Endothelial cell (in vitro differentiated cells): Measurements from ENCODE around the gene AKAP7. TPM values are rescaled to one million over a fixed set of nuclear protein-coding genes. Genes with fewer than 3 reads are reported as not detected.

Experiments used
- DNase-seq: peaks from one replicate; pipeline ENCODE4 v3.0.0; 2021; ENCODE audit warnings: low spot score
- H3K27ac Mint-ChIP-seq: one replicate; pipeline ENCODE4 v1.8.0; 2021; ENCODE audit warnings: mixed read lengths, inconsistent platforms; ENCODE audit not compliant: unreplicated experiment
- H3K27me3 Mint-ChIP-seq: one replicate; pipeline ENCODE4 v1.8.0; 2021; ENCODE audit warnings: mild to moderate bottlenecking, moderate library complexity, mixed read lengths, inconsistent platforms; ENCODE audit not compliant: unreplicated experiment
- H3K36me3 Mint-ChIP-seq: one replicate; pipeline ENCODE4 v1.8.0; 2021; ENCODE audit warnings: mild to moderate bottlenecking, low read depth, mixed read lengths, inconsistent platforms; ENCODE audit not compliant: unreplicated experiment
- H3K4me1 Mint-ChIP-seq: one replicate; pipeline ENCODE4 v1.8.0; 2021; ENCODE audit warnings: mild to moderate bottlenecking, mixed read lengths, inconsistent platforms; ENCODE audit not compliant: unreplicated experiment
- H3K4me3 Mint-ChIP-seq: one replicate; pipeline ENCODE4 v1.8.0; 2021; ENCODE audit warnings: mild to moderate bottlenecking, mixed read lengths, inconsistent platforms; ENCODE audit not compliant: unreplicated experiment
- H3K9me3 Mint-ChIP-seq: one replicate; pipeline ENCODE4 v1.8.0; 2021; ENCODE audit warnings: mixed read lengths, inconsistent platforms; ENCODE audit not compliant: unreplicated experiment
- total RNA-seq: library from RNA; stranded (reverse); fragmentation: NEBNext Ultra II Directional; extraction: Animal tissue kit (Norgen Biotek cat#: 25700); gene quantifications from one replicate; pipeline ENCODE4 v1.2.1, GENCODE V29; 2021; ENCODE audit not compliant: unreplicated experiment
- TF ChIP-seq, protein P1 (sequence below): fragments of 200-600 bp; sonication (generic); IDR thresholded peaks from one replicate; pipeline ENCODE4 v1.5.0; 2021; ENCODE audit warnings: antibody characterized with exemption; ENCODE audit not compliant: unreplicated experiment

AKAP7 gene
- total RNA-seq, 1 donor from 2014 or later: 5.2 TPM

DNA sequence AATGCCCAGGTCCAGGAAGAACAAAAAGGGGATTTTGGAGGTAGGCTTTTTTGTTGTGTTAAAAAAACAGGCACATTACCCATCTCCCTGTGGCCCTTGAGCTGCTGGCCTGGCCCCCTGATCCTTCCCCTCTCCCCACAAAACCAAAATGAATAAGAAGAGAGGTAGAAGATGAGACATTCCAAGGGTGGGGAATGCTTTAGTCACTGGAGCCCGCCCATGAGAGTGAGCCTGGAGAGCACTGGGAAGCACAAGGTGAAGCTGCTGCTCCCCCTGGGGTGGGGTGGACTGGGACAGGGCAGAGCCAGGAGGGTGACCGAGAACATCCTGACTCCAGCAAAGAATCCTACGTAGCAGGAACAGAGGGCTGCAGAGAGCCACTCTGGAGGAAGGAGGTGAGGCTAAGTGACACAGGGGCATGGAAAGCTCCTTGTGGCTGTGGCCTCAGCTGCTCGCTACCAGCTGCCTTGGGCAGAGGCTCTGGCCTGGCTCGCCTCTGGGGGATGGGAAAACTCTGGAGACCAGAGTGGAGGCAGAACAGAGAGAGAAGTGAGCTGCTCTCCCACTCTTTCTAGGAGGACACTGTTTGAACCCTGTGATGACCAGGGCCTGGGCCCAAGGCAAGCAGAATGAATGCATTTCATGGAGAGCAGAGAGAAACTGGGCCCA, 48.3 kb downstream of the AKAP7 start:
- Mint-ChIP-seq H3K4me3 (no peak overlapping the region), H3K36me3 (peaks cover 10% of the 10 kb centered on the region), H3K27ac (no peak overlapping the region), H3K9me3 (no peaks in the 10 kb centered on the region), H3K4me1 (peaks cover 5% of the 10 kb centered on the region), H3K27me3 (peaks cover 4% of the 10 kb centered on the region)
- TF ChIP-seq, protein P1, sequence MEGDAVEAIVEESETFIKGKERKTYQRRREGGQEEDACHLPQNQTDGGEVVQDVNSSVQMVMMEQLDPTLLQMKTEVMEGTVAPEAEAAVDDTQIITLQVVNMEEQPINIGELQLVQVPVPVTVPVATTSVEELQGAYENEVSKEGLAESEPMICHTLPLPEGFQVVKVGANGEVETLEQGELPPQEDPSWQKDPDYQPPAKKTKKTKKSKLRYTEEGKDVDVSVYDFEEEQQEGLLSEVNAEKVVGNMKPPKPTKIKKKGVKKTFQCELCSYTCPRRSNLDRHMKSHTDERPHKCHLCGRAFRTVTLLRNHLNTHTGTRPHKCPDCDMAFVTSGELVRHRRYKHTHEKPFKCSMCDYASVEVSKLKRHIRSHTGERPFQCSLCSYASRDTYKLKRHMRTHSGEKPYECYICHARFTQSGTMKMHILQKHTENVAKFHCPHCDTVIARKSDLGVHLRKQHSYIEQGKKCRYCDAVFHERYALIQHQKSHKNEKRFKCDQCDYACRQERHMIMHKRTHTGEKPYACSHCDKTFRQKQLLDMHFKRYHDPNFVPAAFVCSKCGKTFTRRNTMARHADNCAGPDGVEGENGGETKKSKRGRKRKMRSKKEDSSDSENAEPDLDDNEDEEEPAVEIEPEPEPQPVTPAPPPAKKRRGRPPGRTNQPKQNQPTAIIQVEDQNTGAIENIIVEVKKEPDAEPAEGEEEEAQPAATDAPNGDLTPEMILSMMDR: peak; percentile 6
- no peak for DNase-seq

GRCh38 chr6:131191590-131191989, 56.3 kb downstream of the AKAP7 start:
- TF ChIP-seq, protein P1: no peak
- DNase-seq: no peak
- H3K4me1 Mint-ChIP-seq: no peaks in the 10 kb centered on the region
- H3K9me3 Mint-ChIP-seq: no peaks in the 10 kb centered on the region
- H3K4me3 Mint-ChIP-seq: no peak overlapping the region
- no peaks in the 10 kb centered on the region for H3K27me3 Mint-ChIP-seq
- peaks cover 4% of the 10 kb centered on the region for H3K36me3 Mint-ChIP-seq
- no peak overlapping the region for H3K27ac Mint-ChIP-seq

DNA sequence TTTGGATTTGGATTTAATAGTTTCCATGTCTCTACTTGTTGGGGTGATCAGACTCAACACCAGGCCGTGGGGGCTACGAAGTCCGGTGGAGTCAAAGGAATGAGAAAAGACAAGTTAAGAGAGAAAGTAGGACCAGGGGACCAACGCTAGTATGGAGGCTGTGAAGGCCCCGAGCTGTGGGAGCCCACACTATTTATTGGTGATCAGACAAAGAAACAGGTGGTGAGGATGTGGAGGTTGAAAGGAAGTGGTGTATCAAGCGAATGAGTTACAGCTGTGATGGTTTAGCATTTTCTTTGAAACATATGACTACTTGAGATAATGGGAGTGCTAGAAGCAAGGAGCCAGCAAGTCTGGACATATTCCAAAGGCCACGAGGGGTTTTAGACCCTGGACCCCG, 62.4 kb downstream of the AKAP7 start:
- no peak for DNase-seq
- Mint-ChIP-seq H3K9me3 (no peaks in the 10 kb centered on the region), H3K4me1 (peaks cover 11% of the 10 kb centered on the region), H3K4me3 (no peak overlapping the region), H3K27me3 (no peaks in the 10 kb centered on the region), H3K27ac (no peak overlapping the region), H3K36me3 (no peaks in the 10 kb centered on the region)
- TF ChIP-seq, protein P1: no peak

DNA sequence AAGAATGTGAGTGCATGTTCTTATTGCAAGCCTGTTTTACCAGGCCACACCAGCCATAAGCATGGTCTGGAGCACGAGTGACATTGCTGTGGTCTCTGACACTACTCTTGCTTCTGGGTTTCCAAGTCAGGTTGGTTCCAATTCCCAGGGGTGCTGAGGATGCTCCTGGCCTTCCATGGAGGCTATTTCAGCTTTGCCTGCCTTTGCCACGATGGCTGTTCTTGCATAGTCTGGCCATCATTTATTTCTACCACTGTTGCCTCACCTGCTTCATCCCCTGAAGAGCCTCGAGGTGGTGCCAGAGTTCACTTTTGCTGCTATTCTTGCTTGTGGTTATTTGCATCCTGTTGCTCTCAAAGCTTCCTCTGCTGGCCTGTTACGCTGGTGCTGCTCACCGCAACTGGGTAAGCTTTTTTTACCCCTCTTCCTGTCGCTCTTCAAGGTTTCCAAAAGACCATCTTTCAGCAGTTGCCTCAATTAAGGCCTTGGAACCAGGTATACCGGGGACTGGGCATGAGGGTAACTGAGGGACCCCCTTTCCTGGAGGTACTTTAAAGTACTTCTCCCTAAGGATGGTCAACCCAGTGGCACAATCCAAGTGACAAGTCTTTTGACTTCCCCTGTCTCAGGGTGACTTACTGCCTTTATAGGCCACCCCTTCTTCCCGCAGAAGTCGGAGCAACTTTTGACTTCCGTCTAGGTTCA, 64.5 kb downstream of the AKAP7 start:
- H3K27ac Mint-ChIP-seq: no peak overlapping the region
- no peaks in the 10 kb centered on the region for H3K36me3 Mint-ChIP-seq

More for the DNA sequence above, 64.5 kb downstream of the AKAP7 start:
- TF ChIP-seq, protein P1: peak; percentile 37
- peak; percentile 47 for DNase-seq
- Mint-ChIP-seq H3K4me3 (no peak overlapping the region), H3K4me1 (peaks cover 11% of the 10 kb centered on the region), H3K27me3 (no peaks in the 10 kb centered on the region), H3K9me3 (no peaks in the 10 kb centered on the region)
